ENCODE data around the gene CDPF1.
A peak's percentile ranks its signal among the peaks of the same experiment; 100 is the strongest.

Gene CDPF1

GRCh38 chr22:46250035-46250782, at the start of gene CDPF1:
Gene CDPF1 (minus strand): TSS chr22:46250293. CDS start chr22:46248284, 2,009 bp downstream.
- peak; percentile 95 for DNase-seq

GRCh38 chr22:46299101-46299500, 49.0 kb upstream of the CDPF1 start:
- no peak for DNase-seq

- DNase-seq = no peak
Observed at GRCh38 chr22:46297151-46297812, 47.2 kb upstream of the CDPF1 start.

- peak; percentile 94 for DNase-seq
Observed at GRCh38 chr22:46296257-46297150, 46.4 kb upstream of the CDPF1 start, which contains the start of gene GTSE1. Gene GTSE1 (plus strand): TSS chr22:46296870. CDS start chr22:46297401, 531 bp downstream.

- no peak for DNase-seq
Observed at GRCh38 chr22:46295277-46295971, 45.3 kb upstream of the CDPF1 start.

GRCh38 chr22:46294784-46295183, 44.7 kb upstream of the CDPF1 start:
- DNase-seq = no peak

- DNase-seq = no peak
Observed at GRCh38 chr22:46293577-46294260, 43.6 kb upstream of the CDPF1 start.

GRCh38 chr22:46292732-46293131, 42.6 kb upstream of the CDPF1 start:
- no peak for DNase-seq

GRCh38 chr22:46292173-46292572, 42.1 kb upstream of the CDPF1 start:
- DNase-seq = no peak

GRCh38 chr22:46290843-46291785, 41.0 kb upstream of the CDPF1 start:
- no peak for DNase-seq

- no peak for DNase-seq
Observed at GRCh38 chr22:46290121-46290842, 40.2 kb upstream of the CDPF1 start.

GRCh38 chr22:46289244-46289891, 39.3 kb upstream of the CDPF1 start:
- no peak for DNase-seq

- DNase-seq = no peak
Observed at GRCh38 chr22:46288846-46289243, 38.8 kb upstream of the CDPF1 start.

- DNase-seq = no peak
Observed at GRCh38 chr22:46287873-46288751, 38.0 kb upstream of the CDPF1 start.

GRCh38 chr22:46286941-46287872, 37.1 kb upstream of the CDPF1 start:
- DNase-seq = no peak

GRCh38 chr22:46286006-46286405, 35.9 kb upstream of the CDPF1 start:
- DNase-seq = no peak
